HL-60 (cell line): ENCODE data around the gene ACVR1B.

Experiments
- DNase-seq, 2 experiments: peaks; one replicate each; pipeline ENCODE4 v3.0.0-alpha.2; 2010 to 2020; ENCODE audit warnings: low read depth in 1 of 2, low spot score in 1 of 2
- H3K27ac ChIP-seq: fragments of 250-450 bp; sonication (Bioruptor Pico); replicated peaks from 2 replicates; pipeline ENCODE4 v1.5.1; 2020; ENCODE audit warnings: mild to moderate bottlenecking, moderate library complexity
- H3K27me3 ChIP-seq: fragments of 250-450 bp; sonication (Bioruptor Pico); 2 replicates; pipeline ENCODE4 v1.5.1; 2021; ENCODE audit warnings: mild to moderate bottlenecking, moderate library complexity; ENCODE audit not compliant: insufficient read depth, poor library complexity, severe bottlenecking
- H3K4me3 ChIP-seq: replicated peaks from 2 replicates; pipeline ENCODE4 v1.5.1; 2011; ENCODE audit warnings: mild to moderate bottlenecking, control low read depth, low read length; ENCODE audit not compliant: insufficient read depth
- CTCF ChIP-seq: IDR thresholded peaks from one replicate; pipeline ENCODE4 v1.5.1; 2011; ENCODE audit warnings: low read length, control low read depth, inconsistent platforms; ENCODE audit not compliant: insufficient read depth
- GABPA ChIP-seq: IDR thresholded peaks from 2 replicates; pipeline ENCODE4 v1.6.1; 2012; ENCODE audit warnings: low read depth
- POLR2AphosphoS5 ChIP-seq: IDR thresholded peaks from 2 replicates; pipeline ENCODE4 v1.6.1; 2012; ENCODE audit warnings: low read depth
- REST ChIP-seq: IDR thresholded peaks from 2 replicates; pipeline ENCODE4 v1.6.1; 2012; ENCODE audit warnings: low read depth; ENCODE audit not compliant: insufficient replicate concordance
- SPI1 ChIP-seq: IDR thresholded peaks from 2 replicates; pipeline ENCODE4 v1.6.1; 2012; ENCODE audit warnings: low read depth, mild to moderate bottlenecking, borderline replicate concordance

Gene ACVR1B

GRCh38 chr12:51944608-51945233 lies 6.8 kb upstream of the ACVR1B start:
- Histone ChIP-seq H3K4me3 (no peak overlapping the region), H3K27ac (no peak overlapping the region), H3K27me3 (no peaks in the 10 kb centered on the region)
- TF ChIP-seq POLR2AphosphoS5 (no peak), CTCF (no peak), SPI1 (no peak), REST (no peak), GABPA (no peak)
- no peak for DNase-seq

GRCh38 chr12:51947246-51947996 lies 4.1 kb upstream of the ACVR1B start:
- Histone ChIP-seq H3K27me3 (peaks cover 3% of the 10 kb centered on the region), H3K4me3 (no peak overlapping the region), H3K27ac (no peak overlapping the region)
- no peak for TF ChIP-seq GABPA
- no peak for DNase-seq

GRCh38 chr12:51948066-51948465 lies 3.4 kb upstream of the ACVR1B start:
- no peak overlapping the region for H3K4me3 ChIP-seq
- H3K27ac ChIP-seq: no peak overlapping the region
- peaks cover 3% of the 10 kb centered on the region for H3K27me3 ChIP-seq
- DNase-seq: no peak
- TF ChIP-seq SPI1 (no peak), REST (no peak), GABPA (no peak), CTCF (no peak), POLR2AphosphoS5 (no peak)

- no peak for TF ChIP-seq SPI1
- TF ChIP-seq REST: no peak
- TF ChIP-seq CTCF: no peak
- no peak for TF ChIP-seq POLR2AphosphoS5
- no peak for TF ChIP-seq GABPA
- DNase-seq: no peak
- peaks cover 3% of the 10 kb centered on the region for H3K27me3 ChIP-seq
- H3K27ac ChIP-seq: no peak overlapping the region
- no peak overlapping the region for H3K4me3 ChIP-seq
Observed at GRCh38 chr12:51949342-51950030, 2.0 kb upstream of the ACVR1B start.
